K562 (cell line): ENCODE measurements around the gene PRICKLE3. TPM values are rescaled to one million over a fixed set of nuclear protein-coding genes. Genes with fewer than 3 reads are reported as not detected.

Experiments used
- ARID3A ChIP-seq: IDR thresholded peaks from 2 replicates; pipeline ENCODE4 v1.6.1; 2012; ENCODE audit warnings: low read depth, low read length, improper control_type of control experiment, borderline replicate concordance
- CC2D1A ChIP-seq: fragments of 450-650 bp; IDR thresholded peaks from 2 replicates; pipeline ENCODE4 v1.6.1; 2017; ENCODE audit warnings: mild to moderate bottlenecking
- CREB1 ChIP-seq, 2 experiments: sonication (generic) in 1 of 2; formaldehyde crosslinking in 1 of 2; IDR thresholded peaks; 2 replicates each; pipeline versions ENCODE4 v1.6.1 to v1.8.0; 2012 to 2022; ENCODE audit warnings: inconsistent platforms in 1 of 2, mild to moderate bottlenecking in 1 of 2, missing genetic modification reagents in 1 of 2, moderate library complexity in 1 of 2
- DMBX1 ChIP-seq: fragments of 250-450 bp; sonication (Bioruptor Pico); IDR thresholded peaks from 2 replicates; pipeline ENCODE4 v1.8.0; 2022; ENCODE audit warnings: inconsistent platforms, mild to moderate bottlenecking, moderate library complexity, borderline replicate concordance
- DPF2 ChIP-seq: fragments of 450-650 bp; IDR thresholded peaks from 2 replicates; pipeline ENCODE4 v1.6.1; 2016
- MLX ChIP-seq, 2 experiments: fragments of 450-650 bp in 1 of 2; sonication (generic) in 1 of 2; formaldehyde crosslinking; conservative IDR thresholded peaks; 2 replicates each; pipeline versions ENCODE4 v1.4.0 to v1.8.1; 2020 to 2022; ENCODE audit warnings: mild to moderate bottlenecking in 1 of 2, missing genetic modification reagents in 1 of 2
- PHF8 ChIP-seq: fragments of 200-600 bp; sonication (generic); IDR thresholded peaks from 2 replicates; pipeline ENCODE4 v1.6.1; 2012; ENCODE audit warnings: mixed run types, mild to moderate bottlenecking, inconsistent platforms, low read length, moderate library complexity, borderline replicate concordance
- PTBP1 ChIP-seq: fragments of 200-400 bp; formaldehyde crosslinking; IDR thresholded peaks from 2 replicates; pipeline ENCODE4 v1.6.1; 2017; ENCODE audit warnings: low read depth, low read length
- SMAD2 ChIP-seq: fragments of 150-350 bp; IDR thresholded peaks from 2 replicates; pipeline ENCODE4 v1.6.1; 2014; ENCODE audit warnings: low read depth, mild to moderate bottlenecking, low read length
- SP1 ChIP-seq: sonication (generic); formaldehyde crosslinking; IDR thresholded peaks from 2 replicates; pipeline ENCODE4 v1.8.1; 2022; ENCODE audit warnings: mild to moderate bottlenecking, missing genetic modification reagents
- SRSF3 ChIP-seq: fragments of 200-400 bp; formaldehyde crosslinking; IDR thresholded peaks from 2 replicates; pipeline ENCODE4 v1.6.1; 2016; ENCODE audit warnings: mild to moderate bottlenecking, low read length, moderate library complexity; ENCODE audit not compliant: insufficient read depth
- TBP ChIP-seq: optimal IDR thresholded peaks from 2 replicates; pipeline ENCODE3; 2011; ENCODE audit warnings: low read depth, low read length, improper control_type of control experiment
- ZNF57 ChIP-seq: fragments of 450-650 bp; formaldehyde crosslinking; IDR thresholded peaks from 2 replicates; pipeline ENCODE4 v1.4.0; 2020; ENCODE audit warnings: mild to moderate bottlenecking, moderate library complexity
- ZNF76 ChIP-seq: fragments of 250-450 bp; sonication (Bioruptor Pico); IDR thresholded peaks from 2 replicates; pipeline ENCODE4 v1.4.0; 2020; ENCODE audit warnings: mild to moderate bottlenecking, moderate library complexity, borderline replicate concordance
- polyA plus RNA-seq, 8 experiments: library from polyadenylated mRNA; depleted of rRNA in 4 of 8; stranded (reverse) in 5 of 8; unstranded in 3 of 8; fragments of >200 nt; fragmentation: Nextera tagmentation in 2 of 8; fragmentation: Illumina TruSeq in 1 of 8; extraction: Ambion mirVana in 2 of 8; extraction: Trizol in 1 of 8; gene quantifications; 2 replicates each; pipeline versions ENCODE4 v1.2.1 to v1.2.3, GENCODE V29; 2011 to 2014; ENCODE audit warnings: inconsistent platforms in 1 of 8, missing spikeins in 1 of 8
- total RNA-seq, 7 experiments: library from RNA; depleted of rRNA in 6 of 7; stranded (reverse); fragments of >200 nt in 6 of 7; fragmentation: Illumina TruSeq in 2 of 7; extraction: Trizol in 2 of 7; gene quantifications; 2 replicates each; pipeline versions ENCODE4 v1.2.1 to v1.2.3, GENCODE V29; 2011 to 2021; ENCODE audit warnings: low replicate concordance in 1 of 7
- TF ChIP-seq, protein P1 (sequence below), 3 experiments: IDR thresholded peaks in 2 of 3; conservative IDR thresholded peaks in 1 of 3; 2 replicates each; pipeline ENCODE4 v1.5.1; 2011 to 2012; ENCODE audit warnings: low read length in 3 of 3, mild to moderate bottlenecking in 3 of 3, control low read depth in 2 of 3, improper control_type of control experiment in 1 of 3, inconsistent platforms in 1 of 3, low read depth in 1 of 3, mixed read lengths in 1 of 3, moderate library complexity in 1 of 3; ENCODE audit not compliant: insufficient read depth in 2 of 3
- TF ChIP-seq, protein P2 (sequence below): IDR thresholded peaks from 2 replicates; pipeline ENCODE4 v1.6.1; 2014; ENCODE audit warnings: antibody characterized with exemption
- TF ChIP-seq, protein P3 (sequence below): fragments of 250-450 bp; sonication (Bioruptor Pico); IDR thresholded peaks from 2 replicates; pipeline ENCODE4 v1.9.0; 2021; ENCODE audit warnings: mild to moderate bottlenecking, inconsistent platforms

Gene PRICKLE3
- total and polyA plus RNA-seq, 9 of the 15 experiments (the other 6 are each of a cell fraction or from before 2014, with no cell fraction given) = 1.1 to 44.3 (median 14.0) TPM

- TF ChIP-seq CREB1 (IDR thresholded peaks at IDR 0.05) (0 out of 2 replicates have a peak, but pooled peaks have one; percentile 14), CREB1 (CRISPR knock-in tag; IDR thresholded peaks at IDR 0.05) (peak; percentile 24; the same call in 1 of the 2 replicates), PHF8 (peak; percentile 60; the same call in 1 of the 2 replicates), CC2D1A (no peak), TBP (peak; percentile 53), SP1 (CRISPR knock-in tag) (peak; percentile 89), PTBP1 (no peak), ZNF76 (no peak), DMBX1 (peak; percentile 66; the same call in 1 of the 2 replicates), ARID3A (no peak), DPF2 (0 out of 2 replicates have a peak, but pooled peaks have one; percentile 21), MLX (CRISPR knock-in tag; conservative IDR thresholded peaks at IDR 0.05) (0 out of 4 replicates have a peak, but pooled peaks of 1 of the 2 experiments have one; percentile 17), SMAD2 (no peak), ZNF57 (CRISPR knock-in tag) (no peak), SRSF3 (no peak)
- TF ChIP-seq, protein P1, sequence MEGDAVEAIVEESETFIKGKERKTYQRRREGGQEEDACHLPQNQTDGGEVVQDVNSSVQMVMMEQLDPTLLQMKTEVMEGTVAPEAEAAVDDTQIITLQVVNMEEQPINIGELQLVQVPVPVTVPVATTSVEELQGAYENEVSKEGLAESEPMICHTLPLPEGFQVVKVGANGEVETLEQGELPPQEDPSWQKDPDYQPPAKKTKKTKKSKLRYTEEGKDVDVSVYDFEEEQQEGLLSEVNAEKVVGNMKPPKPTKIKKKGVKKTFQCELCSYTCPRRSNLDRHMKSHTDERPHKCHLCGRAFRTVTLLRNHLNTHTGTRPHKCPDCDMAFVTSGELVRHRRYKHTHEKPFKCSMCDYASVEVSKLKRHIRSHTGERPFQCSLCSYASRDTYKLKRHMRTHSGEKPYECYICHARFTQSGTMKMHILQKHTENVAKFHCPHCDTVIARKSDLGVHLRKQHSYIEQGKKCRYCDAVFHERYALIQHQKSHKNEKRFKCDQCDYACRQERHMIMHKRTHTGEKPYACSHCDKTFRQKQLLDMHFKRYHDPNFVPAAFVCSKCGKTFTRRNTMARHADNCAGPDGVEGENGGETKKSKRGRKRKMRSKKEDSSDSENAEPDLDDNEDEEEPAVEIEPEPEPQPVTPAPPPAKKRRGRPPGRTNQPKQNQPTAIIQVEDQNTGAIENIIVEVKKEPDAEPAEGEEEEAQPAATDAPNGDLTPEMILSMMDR (IDR thresholded peaks at IDR 0.05 in 2 of 3, conservative IDR thresholded peaks at IDR 0.05 in 1 of 3; ENCODE audit: insufficient read depth in 2 of 3, low read depth in 1 of 3, low read length in 3 of 3) = peak; percentile 57 to 65 (median 61)
- TF ChIP-seq, protein P2, sequence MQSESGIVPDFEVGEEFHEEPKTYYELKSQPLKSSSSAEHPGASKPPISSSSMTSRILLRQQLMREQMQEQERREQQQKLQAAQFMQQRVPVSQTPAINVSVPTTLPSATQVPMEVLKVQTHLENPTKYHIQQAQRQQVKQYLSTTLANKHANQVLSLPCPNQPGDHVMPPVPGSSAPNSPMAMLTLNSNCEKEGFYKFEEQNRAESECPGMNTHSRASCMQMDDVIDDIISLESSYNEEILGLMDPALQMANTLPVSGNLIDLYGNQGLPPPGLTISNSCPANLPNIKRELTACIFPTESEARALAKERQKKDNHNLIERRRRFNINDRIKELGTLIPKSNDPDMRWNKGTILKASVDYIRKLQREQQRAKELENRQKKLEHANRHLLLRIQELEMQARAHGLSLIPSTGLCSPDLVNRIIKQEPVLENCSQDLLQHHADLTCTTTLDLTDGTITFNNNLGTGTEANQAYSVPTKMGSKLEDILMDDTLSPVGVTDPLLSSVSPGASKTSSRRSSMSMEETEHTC = 0 out of 2 replicates have a peak, but pooled peaks have one; percentile 42
- TF ChIP-seq, protein P3, sequence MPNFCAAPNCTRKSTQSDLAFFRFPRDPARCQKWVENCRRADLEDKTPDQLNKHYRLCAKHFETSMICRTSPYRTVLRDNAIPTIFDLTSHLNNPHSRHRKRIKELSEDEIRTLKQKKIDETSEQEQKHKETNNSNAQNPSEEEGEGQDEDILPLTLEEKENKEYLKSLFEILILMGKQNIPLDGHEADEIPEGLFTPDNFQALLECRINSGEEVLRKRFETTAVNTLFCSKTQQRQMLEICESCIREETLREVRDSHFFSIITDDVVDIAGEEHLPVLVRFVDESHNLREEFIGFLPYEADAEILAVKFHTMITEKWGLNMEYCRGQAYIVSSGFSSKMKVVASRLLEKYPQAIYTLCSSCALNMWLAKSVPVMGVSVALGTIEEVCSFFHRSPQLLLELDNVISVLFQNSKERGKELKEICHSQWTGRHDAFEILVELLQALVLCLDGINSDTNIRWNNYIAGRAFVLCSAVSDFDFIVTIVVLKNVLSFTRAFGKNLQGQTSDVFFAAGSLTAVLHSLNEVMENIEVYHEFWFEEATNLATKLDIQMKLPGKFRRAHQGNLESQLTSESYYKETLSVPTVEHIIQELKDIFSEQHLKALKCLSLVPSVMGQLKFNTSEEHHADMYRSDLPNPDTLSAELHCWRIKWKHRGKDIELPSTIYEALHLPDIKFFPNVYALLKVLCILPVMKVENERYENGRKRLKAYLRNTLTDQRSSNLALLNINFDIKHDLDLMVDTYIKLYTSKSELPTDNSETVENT (CRISPR knock-in tag) = 0 out of 2 replicates have a peak, but pooled peaks have one; percentile 20
These were observed at the start of gene PRICKLE3 (continued) for GRCh38 chrX:49186125-49187027.
